HG03521 (cell line): ENCODE results near the gene TTYH1.

Experiments used
- ATAC-seq: cut with Tn5 transposase; IDR thresholded peaks from one replicate; pipeline ENCODE4 v1.9.1; 2021; ENCODE audit warnings: mild to moderate bottlenecking, moderate library complexity; ENCODE audit not compliant: unreplicated experiment

Gene TTYH1

GRCh38 chr19:54473892-54474372, 58.7 kb downstream of the TTYH1 start:
- ATAC-seq: no peak

- no peak for ATAC-seq
Measured at GRCh38 chr19:54475706-54476105, 60.4 kb downstream of the TTYH1 start.

GRCh38 chr19:54477650-54478049, 62.4 kb downstream of the TTYH1 start:
- no peak for ATAC-seq

- no peak for ATAC-seq
Measured at GRCh38 chr19:54478677-54479266, 63.5 kb downstream of the TTYH1 start.

- ATAC-seq: no peak
Measured at GRCh38 chr19:54480051-54480450, 64.8 kb downstream of the TTYH1 start.

- no peak for ATAC-seq
Measured at GRCh38 chr19:54481326-54481930, 66.2 kb downstream of the TTYH1 start.

GRCh38 chr19:54482889-54483288, 67.6 kb downstream of the TTYH1 start:
- no peak for ATAC-seq

GRCh38 chr19:54484451-54484850, 69.2 kb downstream of the TTYH1 start:
- ATAC-seq: no peak

- no peak for ATAC-seq
Measured at GRCh38 chr19:54485851-54486250, 70.6 kb downstream of the TTYH1 start.
